Measurements from ENCODE around the gene STXBP6. TPM values are rescaled to one million over a fixed set of nuclear protein-coding genes. Genes with fewer than 3 reads are reported as not detected.

Gene STXBP6
- total and polyA plus RNA-seq, 2 of the 13 experiments (the other 11 are each of a cell fraction or from before 2014, with no cell fraction given), result 35.3 to 42.8 TPM

GRCh38 chr14:24775950-24776349 is 274.0 kb downstream of the STXBP6 start (continued):
- no peak for TF ChIP-seq SP140L (CRISPR knock-in tag; IDR thresholded peaks at IDR 0.05; ENCODE audit: borderline replicate concordance)
- TF ChIP-seq TSC22D2 (CRISPR knock-in tag; IDR thresholded peaks at IDR 0.05; ENCODE audit: borderline replicate concordance), result no peak

DNA sequence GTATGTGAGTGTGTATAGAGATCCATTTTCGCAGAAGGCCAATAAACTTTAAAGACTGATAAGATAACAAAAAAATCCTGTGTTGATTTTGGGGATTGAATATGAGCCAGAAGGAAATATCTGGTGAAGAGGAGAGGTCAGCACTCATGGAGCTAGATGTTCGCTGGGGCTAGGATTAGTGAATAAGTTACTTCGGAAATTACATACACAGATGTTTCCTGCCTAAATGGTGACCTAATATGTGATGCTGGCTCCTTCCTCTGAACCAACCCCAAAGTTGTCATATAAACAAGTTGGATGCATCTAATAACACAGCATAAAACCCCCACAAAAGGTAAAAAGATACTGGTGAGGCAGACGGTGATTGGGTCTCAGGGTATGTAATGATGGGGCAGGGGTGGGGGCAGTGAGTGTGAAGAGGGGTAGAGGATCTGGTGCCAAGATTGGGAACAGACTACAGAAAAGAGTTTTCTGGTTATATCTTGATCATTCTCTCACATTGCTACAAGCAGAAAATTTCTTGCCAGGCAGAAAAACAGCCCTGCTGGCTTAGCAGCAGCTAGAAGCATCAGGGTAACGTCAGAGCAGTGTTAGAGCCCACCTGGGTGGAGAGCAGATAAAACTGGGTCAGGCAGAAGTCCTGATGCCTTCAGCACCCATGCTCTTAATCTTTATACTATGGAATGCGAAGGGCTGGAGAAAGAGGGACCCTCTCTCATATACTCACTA is 275.6 kb downstream of the STXBP6 start:
- 30% methylated on average over 6 of the region's 6 CpGs for WGBS (ENCODE audit: low lambda C conversion rate)
- H3K9me3 ChIP-seq (ENCODE audit: low read length), result no peaks in the 10 kb centered on the region
- TF ChIP-seq ZNF639 (CRISPR knock-in tag; conservative IDR thresholded peaks at IDR 0.05) (no peak), MBNL3 (CRISPR knock-in tag; conservative IDR thresholded peaks at IDR 0.05) (no peak), SIN3B (IDR thresholded peaks at IDR 0.05; ENCODE audit: low read length) (no peak), IRX3 (CRISPR knock-in tag; IDR thresholded peaks at IDR 0.05; ENCODE audit: borderline replicate concordance, low read depth) (no peak), ZNF737 (CRISPR knock-in tag; IDR thresholded peaks at IDR 0.05; ENCODE audit: borderline replicate concordance) (no peak), EP300 (IDR thresholded peaks at IDR 0.05; ENCODE audit: low read depth in 2 of 2, low read length in 2 of 2) (no peak), EP300 (CRISPR knock-in tag; IDR thresholded peaks at IDR 0.05; ENCODE audit: borderline replicate concordance) (no peak), CBX5 (CRISPR knock-in tag; IDR thresholded peaks at IDR 0.05; ENCODE audit: borderline replicate concordance) (no peak), MTA3 (CRISPR knock-in tag; IDR thresholded peaks at IDR 0.05) (no peak), ZNF589 (CRISPR knock-in tag; conservative IDR thresholded peaks at IDR 0.05) (no peak)
- TF ChIP-seq, protein P1, sequence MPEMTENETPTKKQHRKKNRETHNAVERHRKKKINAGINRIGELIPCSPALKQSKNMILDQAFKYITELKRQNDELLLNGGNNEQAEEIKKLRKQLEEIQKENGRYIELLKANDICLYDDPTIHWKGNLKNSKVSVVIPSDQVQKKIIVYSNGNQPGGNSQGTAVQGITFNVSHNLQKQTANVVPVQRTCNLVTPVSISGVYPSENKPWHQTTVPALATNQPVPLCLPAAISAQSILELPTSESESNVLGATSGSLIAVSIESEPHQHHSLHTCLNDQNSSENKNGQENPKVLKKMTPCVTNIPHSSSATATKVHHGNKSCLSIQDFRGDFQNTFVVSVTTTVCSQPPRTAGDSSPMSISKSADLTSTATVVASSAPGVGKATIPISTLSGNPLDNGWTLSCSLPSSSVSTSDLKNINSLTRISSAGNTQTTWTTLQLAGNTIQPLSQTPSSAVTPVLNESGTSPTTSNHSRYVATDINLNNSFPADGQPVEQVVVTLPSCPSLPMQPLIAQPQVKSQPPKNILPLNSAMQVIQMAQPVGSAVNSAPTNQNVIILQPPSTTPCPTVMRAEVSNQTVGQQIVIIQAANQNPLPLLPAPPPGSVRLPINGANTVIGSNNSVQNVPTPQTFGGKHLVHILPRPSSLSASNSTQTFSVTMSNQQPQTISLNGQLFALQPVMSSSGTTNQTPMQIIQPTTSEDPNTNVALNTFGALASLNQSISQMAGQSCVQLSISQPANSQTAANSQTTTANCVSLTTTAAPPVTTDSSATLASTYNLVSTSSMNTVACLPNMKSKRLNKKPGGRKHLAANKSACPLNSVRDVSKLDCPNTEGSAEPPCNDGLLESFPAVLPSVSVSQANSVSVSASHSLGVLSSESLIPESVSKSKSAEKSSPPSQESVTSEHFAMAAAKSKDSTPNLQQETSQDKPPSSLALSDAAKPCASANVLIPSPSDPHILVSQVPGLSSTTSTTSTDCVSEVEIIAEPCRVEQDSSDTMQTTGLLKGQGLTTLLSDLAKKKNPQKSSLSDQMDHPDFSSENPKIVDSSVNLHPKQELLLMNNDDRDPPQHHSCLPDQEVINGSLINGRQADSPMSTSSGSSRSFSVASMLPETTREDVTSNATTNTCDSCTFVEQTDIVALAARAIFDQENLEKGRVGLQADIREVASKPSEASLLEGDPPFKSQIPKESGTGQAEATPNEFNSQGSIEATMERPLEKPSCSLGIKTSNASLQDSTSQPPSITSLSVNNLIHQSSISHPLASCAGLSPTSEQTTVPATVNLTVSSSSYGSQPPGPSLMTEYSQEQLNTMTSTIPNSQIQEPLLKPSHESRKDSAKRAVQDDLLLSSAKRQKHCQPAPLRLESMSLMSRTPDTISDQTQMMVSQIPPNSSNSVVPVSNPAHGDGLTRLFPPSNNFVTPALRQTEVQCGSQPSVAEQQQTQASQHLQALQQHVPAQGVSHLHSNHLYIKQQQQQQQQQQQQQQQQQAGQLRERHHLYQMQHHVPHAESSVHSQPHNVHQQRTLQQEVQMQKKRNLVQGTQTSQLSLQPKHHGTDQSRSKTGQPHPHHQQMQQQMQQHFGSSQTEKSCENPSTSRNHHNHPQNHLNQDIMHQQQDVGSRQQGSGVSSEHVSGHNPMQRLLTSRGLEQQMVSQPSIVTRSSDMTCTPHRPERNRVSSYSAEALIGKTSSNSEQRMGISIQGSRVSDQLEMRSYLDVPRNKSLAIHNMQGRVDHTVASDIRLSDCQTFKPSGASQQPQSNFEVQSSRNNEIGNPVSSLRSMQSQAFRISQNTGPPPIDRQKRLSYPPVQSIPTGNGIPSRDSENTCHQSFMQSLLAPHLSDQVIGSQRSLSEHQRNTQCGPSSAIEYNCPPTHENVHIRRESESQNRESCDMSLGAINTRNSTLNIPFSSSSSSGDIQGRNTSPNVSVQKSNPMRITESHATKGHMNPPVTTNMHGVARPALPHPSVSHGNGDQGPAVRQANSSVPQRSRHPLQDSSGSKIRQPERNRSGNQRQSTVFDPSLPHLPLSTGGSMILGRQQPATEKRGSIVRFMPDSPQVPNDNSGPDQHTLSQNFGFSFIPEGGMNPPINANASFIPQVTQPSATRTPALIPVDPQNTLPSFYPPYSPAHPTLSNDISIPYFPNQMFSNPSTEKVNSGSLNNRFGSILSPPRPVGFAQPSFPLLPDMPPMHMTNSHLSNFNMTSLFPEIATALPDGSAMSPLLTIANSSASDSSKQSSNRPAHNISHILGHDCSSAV (CRISPR knock-in tag; IDR thresholded peaks at IDR 0.05; ENCODE audit: borderline replicate concordance), result no peak

More for the DNA sequence above, 275.6 kb downstream of the STXBP6 start:
- Histone ChIP-seq H3K27ac (ENCODE audit: extremely low read length, insufficient read depth, low read length) (no peak overlapping the region), H2AFZ (ENCODE audit: low read length) (no peak overlapping the region), H3K4me2 (ENCODE audit: low read depth, low read length) (no peak overlapping the region), H3K79me2 (ENCODE audit: insufficient read depth, low read length) (no peaks in the 10 kb centered on the region), H4K20me1 (ENCODE audit: insufficient read depth, low read length) (no peaks in the 10 kb centered on the region), H3K4me3 (replicated peaks in 1 of 3; ENCODE audit: insufficient read depth in 1 of 3, low read depth in 2 of 3, low read length in 3 of 3) (no peak overlapping the region), H3K9ac (ENCODE audit: insufficient read depth, low read depth, low read length) (no peak overlapping the region), H3K36me3 (replicated peaks in 1 of 2; ENCODE audit: control insufficient read depth in 1 of 2, insufficient read depth in 2 of 2, low read length in 2 of 2) (no peaks in the 10 kb centered on the region), H3K27me3 (ENCODE audit: control insufficient read depth in 1 of 2, insufficient read depth in 2 of 2, low read length in 2 of 2) (peaks cover 0 to 17% of the 10 kb centered on the region in 2 experiments; a peak in 2 of 5 replicates), H3K4me1 (ENCODE audit: insufficient read depth, low read length) (no peaks in the 10 kb centered on the region)
- no peak for DNase-seq (ENCODE audit: low spot score)
- no peak for FAIRE-seq
- intact Hi-C loops (cut with micrococcal nuclease; ENCODE audit: unreplicated experiment) (no loop called here), in situ Hi-C loops (cut with HindIII; ENCODE audit: extremely low pct_ligation_motif_present, low pct_unique_long_range_greater_than_20kb) (no loop called here)
- no TSS peak for BruUV-seq (replicated peaks)
- POLR2A ChIA-PET, result no interaction called here
- peak; percentile 33; the same call in 2 of the 3 replicates for ATAC-seq
- CTCF ChIA-PET (ENCODE audit: low intra/inter-chr PET ratio, low total read pairs), result no interaction called here

All from HepG2 (cell line).